ENCODE measurements around the gene SVOP. TPM values are rescaled to one million over a fixed set of nuclear protein-coding genes. Genes with fewer than 3 reads are reported as not detected.
"Not testable (repeated sequence)": the region's sequence is repeated elsewhere in the genome, so short reads cannot be mapped to it uniquely, and the experiment has no call there.

Gene SVOP
- total RNA-seq, 1 donor from 2014 or later: not detected

- DNase-seq: no peak
- ATAC-seq: no peak
- Histone ChIP-seq H3K27me3 (ENCODE audit: low read depth) (no peaks in the 10 kb centered on the region), H3K9me3 (no peaks in the 10 kb centered on the region), H3K36me3 (no peaks in the 10 kb centered on the region), H3K4me1 (no peaks in the 10 kb centered on the region), H3K4me3 (no peak overlapping the region), H3K27ac (no peak overlapping the region)
- intact Hi-C loops (cut with DNase I): no loop called here
- no peak for TF ChIP-seq CTCF (IDR thresholded peaks at IDR 0.05)
Measured at GRCh38 chr12:109036975-109037374, 16.1 kb upstream of the SVOP start.

DNA sequence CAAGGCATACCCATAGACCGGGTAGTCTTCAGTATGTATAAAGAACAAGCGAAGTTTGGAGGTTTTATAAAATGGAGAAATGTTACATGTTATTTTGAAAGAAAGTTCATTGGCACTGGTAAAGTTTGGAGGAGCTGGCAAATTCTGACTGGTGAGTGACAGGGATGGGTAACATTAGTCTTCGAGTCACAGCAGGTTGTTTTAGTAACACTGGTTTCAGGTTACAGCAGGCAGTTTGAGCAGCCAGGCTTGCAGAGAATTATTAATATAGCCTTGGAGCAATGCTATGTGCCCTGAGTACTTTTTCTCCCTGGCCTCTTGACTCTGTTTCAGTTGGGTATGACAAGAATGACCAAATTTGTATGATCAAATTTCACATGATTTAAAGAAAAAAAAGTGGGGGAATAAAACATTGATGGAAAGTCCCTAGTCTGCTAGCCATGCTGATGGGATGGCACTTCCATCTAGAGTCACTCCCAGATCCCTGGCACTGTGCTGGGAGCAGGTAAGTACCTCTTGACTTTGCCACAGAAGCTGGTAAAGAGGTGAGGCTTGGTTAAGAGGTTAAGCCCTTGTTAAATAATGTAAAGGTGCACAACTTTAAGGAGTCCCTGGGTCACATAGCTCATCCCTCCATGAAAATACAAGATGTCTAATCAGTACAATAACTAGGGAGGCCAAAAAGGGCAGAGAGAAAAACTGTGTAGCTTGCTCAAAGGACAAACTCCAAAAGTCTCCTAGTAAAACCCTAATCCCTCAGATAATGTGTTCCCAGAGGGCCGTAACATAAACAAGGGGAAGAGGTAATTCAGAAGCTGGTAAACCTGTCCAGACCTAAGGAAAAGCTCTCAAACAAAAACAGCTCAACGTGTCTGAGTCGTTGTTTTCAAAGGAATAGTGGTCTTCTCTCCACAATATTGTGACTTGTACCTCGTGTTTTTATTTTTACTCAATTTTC lies 12.7 kb upstream of the SVOP start:
- no peaks in the 10 kb centered on the region for H3K9me3 ChIP-seq
- TF ChIP-seq CTCF (IDR thresholded peaks at IDR 0.05): no peak
- DNase-seq (no peak), ATAC-seq (no peak)
- H3K27me3 ChIP-seq (ENCODE audit: low read depth): no peaks in the 10 kb centered on the region
- no peak overlapping the region for H3K4me3 ChIP-seq
- intact Hi-C loops (cut with DNase I): no loop called here
- H3K4me1 ChIP-seq: no peaks in the 10 kb centered on the region
- H3K27ac ChIP-seq: no peak overlapping the region
- no peaks in the 10 kb centered on the region for H3K36me3 ChIP-seq

GRCh38 chr12:109029411-109029810 lies 8.5 kb upstream of the SVOP start:
- no peaks in the 10 kb centered on the region for H3K36me3 ChIP-seq
- intact Hi-C loops (cut with DNase I): no loop called here
- TF ChIP-seq CTCF (IDR thresholded peaks at IDR 0.05): no peak
- no peaks in the 10 kb centered on the region for H3K27me3 ChIP-seq (ENCODE audit: low read depth)
- H3K27ac ChIP-seq: no peak overlapping the region
- no peaks in the 10 kb centered on the region for H3K4me1 ChIP-seq
- DNase-seq (no peak), ATAC-seq (no peak)
- H3K9me3 ChIP-seq: no peaks in the 10 kb centered on the region
- H3K4me3 ChIP-seq: no peak overlapping the region

GRCh38 chr12:109028624-109029023 lies 7.8 kb upstream of the SVOP start:
- ATAC-seq; H3K36me3 ChIP-seq; H3K9me3 ChIP-seq; DNase-seq; H3K27ac ChIP-seq; intact Hi-C loops (cut with DNase I); H3K4me1 ChIP-seq; H3K4me3 ChIP-seq; H3K27me3 ChIP-seq (ENCODE audit: low read depth): not testable (repeated sequence)

DNA sequence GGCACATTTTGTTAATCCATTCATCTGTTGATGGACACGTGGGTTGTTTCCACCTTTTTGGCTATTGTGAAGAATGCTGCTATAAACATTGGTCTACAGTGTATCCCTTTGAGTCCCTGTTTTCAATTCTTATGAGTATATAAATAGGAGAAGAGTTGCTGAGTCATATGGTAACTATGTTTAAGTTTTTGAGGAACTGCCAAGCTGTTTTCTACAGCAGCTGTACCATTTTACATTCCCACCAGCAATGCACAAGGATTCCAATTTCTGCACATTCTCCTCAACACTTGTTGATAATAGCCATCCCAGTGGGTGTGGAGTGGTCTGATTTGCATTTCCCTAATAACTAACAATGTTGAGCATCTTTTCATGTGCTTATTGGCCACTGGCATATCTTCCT lies 6.9 kb upstream of the SVOP start:
- Histone ChIP-seq H3K27ac (no peak overlapping the region), H3K27me3 (ENCODE audit: low read depth) (no peaks in the 10 kb centered on the region), H3K4me3 (no peak overlapping the region), H3K9me3 (no peaks in the 10 kb centered on the region), H3K4me1 (no peaks in the 10 kb centered on the region), H3K36me3 (no peaks in the 10 kb centered on the region)
- ATAC-seq (no peak), DNase-seq (no peak)
- TF ChIP-seq CTCF (IDR thresholded peaks at IDR 0.05): no peak
- intact Hi-C loops (cut with DNase I): no loop called here

DNA sequence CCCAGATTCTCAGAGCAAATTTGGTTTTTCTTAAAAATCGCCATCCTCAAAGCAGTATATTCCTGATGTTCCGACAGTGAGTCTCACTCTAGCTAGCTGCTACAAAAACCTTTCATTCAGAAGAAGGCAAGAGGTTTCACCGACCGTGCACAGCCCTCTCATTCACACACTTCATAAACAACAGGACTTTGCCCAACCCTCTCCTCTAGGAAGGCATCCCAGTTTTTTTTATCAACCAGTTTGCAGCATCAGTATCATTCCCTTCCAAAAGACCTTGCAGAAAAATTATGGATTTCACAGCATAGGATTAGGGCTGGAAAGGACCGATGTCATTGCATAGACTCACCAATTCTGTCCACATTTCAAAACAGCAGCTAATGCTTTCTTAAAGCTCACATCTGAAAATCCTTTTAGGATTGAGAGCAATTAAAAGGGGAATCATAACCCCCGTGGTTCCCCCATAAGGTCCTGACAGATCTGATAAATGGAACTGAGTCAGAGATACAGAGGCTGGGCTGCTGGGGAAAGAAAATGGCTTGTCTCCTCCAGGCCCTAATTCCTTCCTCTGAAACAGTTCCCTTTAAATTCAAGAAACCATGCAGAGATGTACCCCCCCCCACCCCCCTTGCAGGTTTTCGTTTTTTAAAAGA lies 597 bp downstream of the SVOP start:
- Histone ChIP-seq H3K4me3 (no peak overlapping the region), H3K27me3 (ENCODE audit: low read depth) (peaks cover 23% of the 10 kb centered on the region), H3K36me3 (no peaks in the 10 kb centered on the region), H3K4me1 (peaks cover 5% of the 10 kb centered on the region), H3K27ac (no peak overlapping the region), H3K9me3 (no peaks in the 10 kb centered on the region)
- intact Hi-C loops (cut with DNase I): no loop called here
- DNase-seq (no peak), ATAC-seq (no peak)
- no peak for TF ChIP-seq CTCF (IDR thresholded peaks at IDR 0.05)
